Neural cell (in vitro differentiated cells): Measurements from ENCODE around the gene RNF148. TPM values are rescaled to one million over a fixed set of nuclear protein-coding genes. Genes with fewer than 3 reads are reported as not detected.
"Not testable (repeated sequence)": the region's sequence is repeated elsewhere in the genome, so short reads cannot be mapped to it uniquely, and the experiment has no call there.

Experiments
- H2AFZ ChIP-seq: fragments of 200-600, 300-800 bp; sonication (generic), shearing (Covaris generic); 2 replicates; pipeline ENCODE4 v1.6.0; 2014; ENCODE audit warnings: low read depth, mild to moderate bottlenecking, antibody characterized with exemption, low read length, moderate library complexity
- H3F3A ChIP-seq: fragments of 200-600 bp; shearing (Covaris generic); 2 replicates; pipeline ENCODE4 v1.6.1; 2016; ENCODE audit warnings: mild to moderate bottlenecking, moderate library complexity, mixed read lengths, antibody characterized with exemption, low read length; ENCODE audit not compliant: insufficient read depth, poor library complexity, severe bottlenecking
- H3K27ac ChIP-seq: fragments of 200-600, 300-800 bp; sonication (generic), shearing (Covaris generic); 2 replicates; pipeline ENCODE4 v1.5.1; 2014; ENCODE audit warnings: mild to moderate bottlenecking, low read length, moderate library complexity
- H3K27me3 ChIP-seq: fragments of 300-800, 200-600 bp; sonication (generic), shearing (Covaris generic); 2 replicates; pipeline ENCODE4 v1.6.0; 2014; ENCODE audit warnings: mild to moderate bottlenecking, low read depth, low read length, moderate library complexity; ENCODE audit not compliant: insufficient read depth
- H3K36me3 ChIP-seq: fragments of 300-800, 200-600 bp; sonication (generic), shearing (Covaris generic); 2 replicates; pipeline ENCODE4 v1.5.1; 2014; ENCODE audit warnings: mild to moderate bottlenecking, antibody characterized with exemption, low read length, moderate library complexity; ENCODE audit not compliant: insufficient read depth
- H3K4me2 ChIP-seq: fragments of 300-800, 200-600 bp; sonication (generic), shearing (Covaris generic); 2 replicates; pipeline ENCODE4 v1.6.0; 2014; ENCODE audit warnings: mild to moderate bottlenecking, low read length
- H3K4me3 ChIP-seq: fragments of 300-800, 200-600 bp; sonication (generic), shearing (Covaris generic); 2 replicates; pipeline ENCODE4 v1.5.1; 2014; ENCODE audit warnings: mild to moderate bottlenecking, low read length, moderate library complexity
- H3K79me2 ChIP-seq: fragments of 200-600 bp; shearing (Covaris generic); replicated peaks from 2 replicates; pipeline ENCODE4 v1.6.0; 2014; ENCODE audit warnings: mild to moderate bottlenecking, low read length, moderate library complexity; ENCODE audit not compliant: insufficient read depth
- H3K9ac ChIP-seq: fragments of 300-800, 200-600 bp; sonication (generic), shearing (Covaris generic); 2 replicates; pipeline ENCODE4 v1.6.1; 2016; ENCODE audit warnings: mild to moderate bottlenecking, low read length, mixed read lengths
- H3K9me2 ChIP-seq: fragments of 200-600 bp; shearing (Covaris generic); 2 replicates; pipeline ENCODE4 v1.6.1; 2016; ENCODE audit warnings: mild to moderate bottlenecking, low read length, mixed read lengths; ENCODE audit not compliant: insufficient read depth
- H3K9me3 ChIP-seq: fragments of 200-600, 300-800 bp; sonication (generic), shearing (Covaris generic); 2 replicates; pipeline ENCODE4 v1.6.1; 2016; ENCODE audit warnings: mild to moderate bottlenecking, mixed run types, low read length, moderate library complexity, mixed read lengths
- H4K20me1 ChIP-seq: fragments of 200-600 bp; shearing (Covaris generic); 2 replicates; pipeline ENCODE4 v1.6.1; 2016; ENCODE audit warnings: mild to moderate bottlenecking, mixed run types; ENCODE audit not compliant: insufficient read depth
- CTCF ChIP-seq: fragments of 450-650 bp; IDR thresholded peaks from 2 replicates; pipeline ENCODE4 v1.5.1; 2014; ENCODE audit warnings: antibody characterized with exemption, mild to moderate bottlenecking, moderate library complexity; ENCODE audit not compliant: poor library complexity, severe bottlenecking
- EP300 ChIP-seq: fragments of 450-650 bp; conservative IDR thresholded peaks from 2 replicates; pipeline ENCODE4 v1.6.1; 2014; ENCODE audit warnings: antibody characterized with exemption, mild to moderate bottlenecking, moderate library complexity; ENCODE audit not compliant: poor library complexity, severe bottlenecking
- EZH2 ChIP-seq: fragments of 200-600, 300-800 bp; shearing (Covaris generic), sonication (generic); IDR thresholded peaks from 2 replicates; pipeline ENCODE4 v1.6.1; 2014; ENCODE audit warnings: antibody characterized with exemption, low read length, borderline replicate concordance, mild to moderate bottlenecking; ENCODE audit not compliant: insufficient read depth, poor library complexity, severe bottlenecking
- MXI1 ChIP-seq: fragments of 450-650 bp; conservative IDR thresholded peaks from 2 replicates; pipeline ENCODE4 v1.6.1; 2014; ENCODE audit warnings: antibody characterized with exemption, mild to moderate bottlenecking; ENCODE audit not compliant: poor library complexity, severe bottlenecking
- POLR2AphosphoS5 ChIP-seq: IDR thresholded peaks from 2 replicates; pipeline ENCODE4 v1.6.1; 2012
- RAD21 ChIP-seq: fragments of 450-650 bp; conservative IDR thresholded peaks from 2 replicates; pipeline ENCODE4 v1.6.1; 2014; ENCODE audit warnings: antibody characterized with exemption, mild to moderate bottlenecking, moderate library complexity
- REST ChIP-seq: IDR thresholded peaks from 2 replicates; pipeline ENCODE4 v1.6.1; 2012; ENCODE audit warnings: borderline replicate concordance
- SMC3 ChIP-seq: fragments of 450-650 bp; conservative IDR thresholded peaks from 2 replicates; pipeline ENCODE4 v1.6.1; 2014; ENCODE audit warnings: antibody characterized with exemption, mild to moderate bottlenecking, moderate library complexity; ENCODE audit not compliant: poor library complexity
- TAF1 ChIP-seq: IDR thresholded peaks from 2 replicates; pipeline ENCODE4 v1.6.1; 2012; ENCODE audit warnings: low read depth
- polyA plus RNA-seq: library from polyadenylated mRNA; depleted of rRNA; stranded (reverse); fragments of >200 nt; gene quantifications from 2 replicates; pipeline ENCODE4 v1.2.3, GENCODE V29; 2014

RNF148 gene
- polyA plus RNA-seq, 1 donor from 2014 or later = 0.25 TPM

DNA sequence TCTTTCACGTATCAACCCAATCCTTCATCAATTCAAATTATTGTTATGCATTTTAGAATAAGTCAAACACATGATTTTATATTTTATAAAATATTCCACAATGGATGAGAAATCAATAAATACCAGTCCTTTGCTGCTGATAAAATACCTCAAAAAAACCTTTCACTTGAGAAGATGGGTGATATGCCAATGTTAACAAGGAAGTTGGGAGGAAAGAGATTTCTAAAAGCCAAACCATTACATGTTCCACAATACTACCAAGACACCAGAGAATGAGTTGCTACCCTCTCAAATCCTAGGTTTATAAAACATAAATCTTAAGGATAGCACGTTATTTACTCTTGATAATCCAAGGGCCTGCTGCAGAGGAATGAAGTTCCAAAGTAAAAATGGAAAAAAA is 18.2 kb downstream of the RNF148 start:
- Histone ChIP-seq H3K9me3 (no peaks in the 10 kb centered on the region), H3K27ac (no peak overlapping the region), H3K9ac (no peak overlapping the region), H3K27me3 (no peaks in the 10 kb centered on the region), H3K4me3 (no peak overlapping the region), H3K4me2 (no peak overlapping the region), H3K9me2 (no peaks in the 10 kb centered on the region), H3K36me3 (no peaks in the 10 kb centered on the region), H3K79me2 (no peaks in the 10 kb centered on the region), H2AFZ (no peak overlapping the region), H4K20me1 (no peaks in the 10 kb centered on the region), H3F3A (no peaks in the 10 kb centered on the region)
- no peak for TF ChIP-seq TAF1
- no peak for TF ChIP-seq SMC3
- no peak for TF ChIP-seq MXI1
- no peak for TF ChIP-seq EP300
- no peak for TF ChIP-seq REST
- no peak for TF ChIP-seq RAD21
- TF ChIP-seq POLR2AphosphoS5 = no peak
- no peak for TF ChIP-seq EZH2
- TF ChIP-seq CTCF = no peak

DNA sequence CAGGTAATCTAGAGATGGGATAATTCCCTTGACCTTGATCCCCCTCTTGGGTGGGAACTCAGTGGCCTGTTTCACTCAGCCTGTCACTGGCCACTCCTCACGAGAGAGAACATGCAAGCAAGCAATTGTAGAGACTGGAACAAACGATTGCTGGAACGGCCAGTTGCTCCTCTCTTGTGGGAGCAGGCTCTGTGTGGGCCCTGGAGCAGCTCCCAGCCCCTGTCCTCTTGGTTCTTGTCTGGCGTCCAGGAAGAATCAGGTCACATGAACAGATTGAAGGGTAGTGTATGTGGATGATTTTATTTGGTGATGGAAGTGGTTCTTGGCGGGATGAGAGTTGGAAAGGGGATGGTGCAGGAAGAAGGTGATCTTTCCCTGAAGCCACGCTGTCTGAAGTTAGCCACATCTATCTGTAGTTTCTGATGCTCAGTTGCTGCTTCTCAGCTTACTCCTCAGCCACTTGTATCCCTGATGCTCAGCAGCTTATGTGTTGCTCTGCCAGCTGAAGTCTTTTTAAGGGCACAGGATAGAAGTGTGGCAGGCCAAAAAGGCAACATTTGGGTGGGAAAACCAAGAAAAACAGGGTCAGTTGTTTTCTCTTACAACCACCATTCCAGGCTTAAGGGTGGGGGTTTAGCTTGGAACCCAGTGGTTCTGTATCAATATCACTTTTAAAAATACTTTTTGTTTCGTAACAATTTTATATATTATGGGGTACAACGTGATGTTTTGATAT is 19.7 kb downstream of the RNF148 start:
- Histone ChIP-seq H3K27me3 (no peaks in the 10 kb centered on the region), H3K27ac (no peak overlapping the region), H3K9me3 (no peaks in the 10 kb centered on the region), H2AFZ (no peak overlapping the region), H3K9ac (no peak overlapping the region), H3K79me2 (no peaks in the 10 kb centered on the region), H3K4me2 (no peak overlapping the region), H3F3A (no peaks in the 10 kb centered on the region), H3K9me2 (no peaks in the 10 kb centered on the region), H3K36me3 (no peaks in the 10 kb centered on the region), H4K20me1 (no peaks in the 10 kb centered on the region), H3K4me3 (no peak overlapping the region)
- no peak for TF ChIP-seq CTCF
- no peak for TF ChIP-seq RAD21
- no peak for TF ChIP-seq EZH2
- no peak for TF ChIP-seq SMC3
- no peak for TF ChIP-seq POLR2AphosphoS5
- no peak for TF ChIP-seq TAF1
- TF ChIP-seq EP300 = no peak
- TF ChIP-seq MXI1 = no peak
- TF ChIP-seq REST = no peak

GRCh38 chr7:122681186-122681585 is 21.5 kb downstream of the RNF148 start:
- not testable (repeated sequence) for H3K27ac ChIP-seq

More at GRCh38 chr7:122681186-122681585, 21.5 kb downstream of the RNF148 start:
- not testable (repeated sequence) for H3F3A ChIP-seq, H3K36me3 ChIP-seq, H3K4me2 ChIP-seq, H3K4me3 ChIP-seq, H2AFZ ChIP-seq, H3K79me2 ChIP-seq, H3K9me2 ChIP-seq, H4K20me1 ChIP-seq, H3K9ac ChIP-seq, H3K27me3 ChIP-seq, H3K9me3 ChIP-seq
